ENCODE data around the gene STX16.

Gene STX16

DNA sequence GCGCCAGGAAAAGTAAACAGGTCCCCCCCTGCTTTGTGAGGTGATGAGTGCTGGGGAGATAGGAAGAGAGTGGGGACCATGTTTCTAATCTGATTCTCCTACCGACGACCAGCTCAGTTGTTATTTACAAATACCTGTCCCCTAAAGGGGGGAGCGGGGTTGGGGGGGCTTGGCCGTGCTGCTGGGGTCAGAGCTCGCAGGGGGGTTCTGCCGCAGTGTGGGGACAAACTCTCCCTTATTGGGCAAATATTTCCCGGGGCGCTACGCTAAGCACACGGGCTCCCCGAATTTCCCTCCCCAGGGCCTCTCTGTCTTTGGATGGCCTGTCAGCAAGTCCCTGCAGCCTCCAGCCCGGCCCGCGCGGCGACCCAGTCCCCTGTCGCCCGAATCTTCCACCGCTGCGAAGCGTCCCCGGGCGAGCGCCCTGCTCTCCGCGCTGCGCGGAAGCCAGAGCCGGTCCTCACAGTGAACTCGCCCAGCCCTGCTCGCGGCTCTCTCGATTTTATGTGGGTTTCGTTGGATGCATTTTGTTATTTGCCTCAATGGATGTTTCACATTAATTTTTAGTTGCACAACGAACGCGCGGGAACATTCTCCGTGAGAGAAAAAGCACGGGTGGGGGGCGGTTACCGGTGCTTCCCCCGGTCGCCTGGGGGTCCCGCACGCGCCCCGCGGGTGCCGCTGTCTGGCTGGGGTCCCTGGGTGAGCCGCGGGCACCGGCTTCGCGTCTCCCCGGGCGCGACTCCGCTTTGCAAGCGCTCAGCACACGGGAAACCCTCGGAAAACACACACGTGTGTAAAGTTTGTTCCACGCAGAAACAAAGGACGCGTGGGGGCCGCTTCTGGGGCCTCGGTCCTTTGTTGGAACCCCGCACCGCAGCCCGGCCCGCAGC, 1.5 kb upstream of the STX16 start:
- no peak for TF ChIP-seq FOXP2 (optimal IDR thresholded peaks at IDR 0.05; ENCODE audit: borderline replicate concordance, extremely low read depth, extremely low read length, insufficient read depth)
- TF ChIP-seq POLR2AphosphoS5 (IDR thresholded peaks at IDR 0.05; ENCODE audit: low read depth, low read length): no peak
- no peak for TF ChIP-seq SIN3A (IDR thresholded peaks at IDR 0.05; ENCODE audit: borderline replicate concordance, insufficient read depth, low read length)
- TF ChIP-seq, protein P1, sequence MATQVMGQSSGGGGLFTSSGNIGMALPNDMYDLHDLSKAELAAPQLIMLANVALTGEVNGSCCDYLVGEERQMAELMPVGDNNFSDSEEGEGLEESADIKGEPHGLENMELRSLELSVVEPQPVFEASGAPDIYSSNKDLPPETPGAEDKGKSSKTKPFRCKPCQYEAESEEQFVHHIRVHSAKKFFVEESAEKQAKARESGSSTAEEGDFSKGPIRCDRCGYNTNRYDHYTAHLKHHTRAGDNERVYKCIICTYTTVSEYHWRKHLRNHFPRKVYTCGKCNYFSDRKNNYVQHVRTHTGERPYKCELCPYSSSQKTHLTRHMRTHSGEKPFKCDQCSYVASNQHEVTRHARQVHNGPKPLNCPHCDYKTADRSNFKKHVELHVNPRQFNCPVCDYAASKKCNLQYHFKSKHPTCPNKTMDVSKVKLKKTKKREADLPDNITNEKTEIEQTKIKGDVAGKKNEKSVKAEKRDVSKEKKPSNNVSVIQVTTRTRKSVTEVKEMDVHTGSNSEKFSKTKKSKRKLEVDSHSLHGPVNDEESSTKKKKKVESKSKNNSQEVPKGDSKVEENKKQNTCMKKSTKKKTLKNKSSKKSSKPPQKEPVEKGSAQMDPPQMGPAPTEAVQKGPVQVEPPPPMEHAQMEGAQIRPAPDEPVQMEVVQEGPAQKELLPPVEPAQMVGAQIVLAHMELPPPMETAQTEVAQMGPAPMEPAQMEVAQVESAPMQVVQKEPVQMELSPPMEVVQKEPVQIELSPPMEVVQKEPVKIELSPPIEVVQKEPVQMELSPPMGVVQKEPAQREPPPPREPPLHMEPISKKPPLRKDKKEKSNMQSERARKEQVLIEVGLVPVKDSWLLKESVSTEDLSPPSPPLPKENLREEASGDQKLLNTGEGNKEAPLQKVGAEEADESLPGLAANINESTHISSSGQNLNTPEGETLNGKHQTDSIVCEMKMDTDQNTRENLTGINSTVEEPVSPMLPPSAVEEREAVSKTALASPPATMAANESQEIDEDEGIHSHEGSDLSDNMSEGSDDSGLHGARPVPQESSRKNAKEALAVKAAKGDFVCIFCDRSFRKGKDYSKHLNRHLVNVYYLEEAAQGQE (IDR thresholded peaks at IDR 0.05; ENCODE audit: insufficient read depth in 1 of 2, low read depth in 2 of 2, low read length in 2 of 2): no peak
- TF ChIP-seq TAF1 (IDR thresholded peaks at IDR 0.05; ENCODE audit: borderline replicate concordance, insufficient read depth, low read length): no peak

DNA sequence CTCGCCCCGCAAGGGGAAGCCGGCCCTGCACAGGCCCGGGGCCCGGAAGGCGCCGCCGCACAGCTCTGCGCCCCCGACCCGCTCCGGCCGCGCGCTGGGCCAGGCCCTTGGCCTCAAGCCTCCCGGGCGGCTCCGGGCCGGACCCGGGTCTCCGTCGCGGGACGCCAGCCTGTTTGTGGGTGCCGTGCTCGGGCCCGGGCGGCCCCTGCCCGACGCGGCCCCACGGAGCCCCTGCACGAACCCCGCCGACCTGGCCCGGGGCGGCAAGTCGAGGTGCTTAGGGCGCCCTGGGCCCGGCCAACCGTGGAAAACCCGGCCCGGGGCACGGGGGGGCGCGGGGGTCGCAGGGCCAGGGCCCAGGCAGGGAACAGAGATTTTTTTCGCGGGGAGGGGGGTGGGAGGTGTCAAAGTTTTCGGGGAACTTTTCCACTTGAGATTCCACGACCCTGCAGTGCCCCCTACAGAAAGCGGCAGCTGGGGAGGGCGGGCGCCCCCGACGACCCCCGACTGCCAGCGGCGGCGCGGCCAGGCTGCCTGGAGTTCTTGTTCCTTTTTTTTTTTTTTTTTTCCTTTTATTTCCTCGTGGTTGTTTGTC, 805 bp upstream of the STX16 start:
- TF ChIP-seq FOXP2 (optimal IDR thresholded peaks at IDR 0.05; ENCODE audit: borderline replicate concordance, extremely low read depth, extremely low read length, insufficient read depth) (no peak), TAF1 (IDR thresholded peaks at IDR 0.05; ENCODE audit: borderline replicate concordance, insufficient read depth, low read length) (no peak), SIN3A (IDR thresholded peaks at IDR 0.05; ENCODE audit: borderline replicate concordance, insufficient read depth, low read length) (no peak), POLR2AphosphoS5 (IDR thresholded peaks at IDR 0.05; ENCODE audit: low read depth, low read length) (no peak)
- TF ChIP-seq, protein P1 (IDR thresholded peaks at IDR 0.05; ENCODE audit: insufficient read depth in 1 of 2, low read depth in 2 of 2, low read length in 2 of 2): no peak

DNA sequence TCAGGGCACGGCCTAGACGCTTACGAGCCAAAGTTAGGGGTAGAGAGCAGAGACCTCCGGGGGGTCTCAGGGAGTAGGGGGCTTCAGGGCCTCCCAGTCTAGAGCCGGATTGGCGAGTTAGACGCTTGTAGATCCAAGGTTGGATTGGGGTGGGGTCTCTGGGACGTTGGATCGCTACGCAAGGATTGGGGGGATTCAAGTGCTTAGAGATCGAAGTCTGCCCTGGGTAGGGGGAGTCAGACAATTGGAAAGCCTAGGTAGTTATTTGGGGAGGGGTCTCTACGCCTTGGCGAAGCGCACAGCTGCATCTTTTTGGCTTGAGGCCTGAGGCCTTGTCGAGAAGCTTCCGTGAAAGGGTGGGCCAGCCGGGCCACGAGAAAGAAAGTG, 469 bp downstream of the STX16 start:
- TF ChIP-seq FOXP2 (optimal IDR thresholded peaks at IDR 0.05; ENCODE audit: borderline replicate concordance, extremely low read depth, extremely low read length, insufficient read depth): no peak
- no peak for TF ChIP-seq TAF1 (IDR thresholded peaks at IDR 0.05; ENCODE audit: borderline replicate concordance, insufficient read depth, low read length)
- TF ChIP-seq, protein P1 (IDR thresholded peaks at IDR 0.05; ENCODE audit: insufficient read depth in 1 of 2, low read depth in 2 of 2, low read length in 2 of 2): no peak
- no peak for TF ChIP-seq SIN3A (IDR thresholded peaks at IDR 0.05; ENCODE audit: borderline replicate concordance, insufficient read depth, low read length)
- no peak for TF ChIP-seq POLR2AphosphoS5 (IDR thresholded peaks at IDR 0.05; ENCODE audit: low read depth, low read length)

DNA sequence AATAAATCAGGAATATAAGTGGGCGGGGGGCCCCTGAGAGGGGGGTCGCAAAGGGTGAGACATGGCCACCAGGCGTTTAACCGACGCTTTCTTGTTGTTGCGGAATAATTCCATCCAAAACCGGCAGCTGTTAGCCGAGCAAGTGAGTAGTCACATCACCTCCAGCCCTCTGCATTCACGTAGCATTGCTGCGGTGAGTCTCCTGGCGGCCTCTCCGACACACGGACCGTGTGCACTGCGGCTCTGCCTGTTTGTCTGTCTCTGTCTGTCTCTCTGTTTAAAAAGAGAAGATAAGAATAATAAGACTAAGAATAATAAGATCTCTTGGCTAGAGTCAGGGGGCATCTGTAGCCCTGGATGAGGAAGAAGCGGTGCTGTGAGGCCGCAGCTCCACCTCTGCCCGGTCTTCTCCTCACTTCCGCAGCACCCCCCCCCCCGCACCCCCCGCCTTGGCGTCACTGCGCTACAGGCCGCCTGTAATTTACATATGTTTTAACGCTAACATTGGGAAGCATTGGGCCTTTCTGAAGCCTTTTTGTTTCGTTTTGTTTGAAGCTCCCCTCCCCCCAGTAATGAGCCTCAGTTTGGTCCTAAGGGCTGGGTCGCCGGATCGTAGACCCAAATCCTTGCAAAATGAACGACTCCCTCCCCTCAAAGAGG, 993 bp downstream of the STX16 start:
- TF ChIP-seq, protein P1 (IDR thresholded peaks at IDR 0.05; ENCODE audit: insufficient read depth in 1 of 2, low read depth in 2 of 2, low read length in 2 of 2): no peak
- TF ChIP-seq FOXP2 (optimal IDR thresholded peaks at IDR 0.05; ENCODE audit: borderline replicate concordance, extremely low read depth, extremely low read length, insufficient read depth) (peak; percentile 27), TAF1 (IDR thresholded peaks at IDR 0.05; ENCODE audit: borderline replicate concordance, insufficient read depth, low read length) (no peak)

Measured in PFSK-1 (cell line).